K562 (cell line): ENCODE data around the gene FGFR1OP2. TPM values are rescaled to one million over a fixed set of nuclear protein-coding genes. Genes with fewer than 3 reads are reported as not detected.

ENCODE experiments used
- ATAC-seq: fragments of 200-7000 bp; cut with Tn5 transposase; 3 replicates; pipeline ENCODE4 v1.9.1; 2020; ENCODE audit warnings: moderate library complexity
- BruUV-seq: library from RNA; stranded (reverse); fragments of 400-500 nt; replicated peaks from 2 replicates; lab custom pipeline; 2021; lab: Mats Ljungman, UMichigan
- CTCF ChIA-PET: fragments of 300-600 bp; formaldehyde crosslinking; extraction: SDS; loops from one replicate; lab custom pipeline; 2021; ENCODE audit warnings: low intra/inter-chr PET ratio; lab: Yijun Ruan, JAX
- POLR2A ChIA-PET: fragments of 300-600, 350-650 bp; sonication (Branson Sonifier 250); formaldehyde crosslinking; extraction: SDS; loops from one replicate; lab custom pipeline; 2021; ENCODE audit warnings: antibody characterized with exemption, inconsistent platforms; lab: Yijun Ruan, JAX
- DNase-seq, 4 experiments: peaks; one replicate each; pipeline versions ENCODE4 v3.0.0 to v3.0.0-alpha.2; 2011 to 2018; ENCODE audit warnings: low spot score in 3 of 4, mixed read lengths in 3 of 4; ENCODE audit errors: extremely low read depth in 1 of 4
- FAIRE-seq: peaks from 2 replicates; lab custom pipeline; 2011; peaks lifted over from hg19 to GRCh38; lab: Jason Lieb, UNC
- H2AFZ ChIP-seq: 2 replicates; pipeline ENCODE4 v1.6.0; 2011; ENCODE audit warnings: low read depth, low read length, control low read depth, inconsistent platforms
- H3K27ac ChIP-seq: fragments of 200-600 bp; 3 replicates; pipeline ENCODE4 v1.8.0; 2011; ENCODE audit warnings: low read depth, mild to moderate bottlenecking, control low read depth, inconsistent platforms, low read length, moderate library complexity, mixed read lengths; ENCODE audit errors: extremely low read depth
- H3K27me3 ChIP-seq, 2 experiments: fragments of 300-600 bp in 1 of 2; 2 replicates in 1 of 2; 3 replicates in 1 of 2; pipeline versions ENCODE4 v1.6.0 to v1.8.0; 2011; ENCODE audit warnings: inconsistent platforms in 2 of 2, low read length in 2 of 2, mild to moderate bottlenecking in 1 of 2, mixed read lengths in 1 of 2, moderate library complexity in 1 of 2; ENCODE audit not compliant: control insufficient read depth in 2 of 2, insufficient read depth in 2 of 2
- H3K36me3 ChIP-seq: fragments of 300-600 bp; 3 replicates; pipeline ENCODE4 v1.8.0; 2011; ENCODE audit warnings: mild to moderate bottlenecking, low read length, inconsistent platforms; ENCODE audit not compliant: control insufficient read depth, insufficient read depth
- H3K4me1 ChIP-seq, 2 experiments: fragments of 200-600 bp in 1 of 2; replicated peaks in 1 of 2; 2 replicates in 1 of 2; 3 replicates in 1 of 2; pipeline versions ENCODE4 v1.5.1 to v1.8.0; 2011; ENCODE audit warnings: inconsistent platforms in 2 of 2, low read length in 2 of 2, mild to moderate bottlenecking in 1 of 2, mixed read lengths in 1 of 2, moderate library complexity in 1 of 2; ENCODE audit not compliant: control insufficient read depth in 2 of 2, insufficient read depth in 2 of 2
- H3K4me2 ChIP-seq: 2 replicates; pipeline ENCODE4 v1.6.1; 2011; ENCODE audit warnings: low read length, control low read depth, inconsistent platforms, mixed read lengths; ENCODE audit not compliant: insufficient read depth
- H3K4me3 ChIP-seq: fragments of 200-600 bp; sonication (generic), shearing (Covaris generic); 2 replicates; pipeline ENCODE4 v1.5.1; 2016; ENCODE audit warnings: control low read depth, inconsistent platforms
- H3K79me2 ChIP-seq: fragments of 200-600 bp; 3 replicates; pipeline ENCODE4 v1.8.0; 2011; ENCODE audit warnings: low read length, inconsistent platforms; ENCODE audit not compliant: control insufficient read depth, insufficient read depth
- H3K9ac ChIP-seq, 2 experiments: 2 replicates each; pipeline versions ENCODE4 v1.6.0 to v1.6.1; 2011; ENCODE audit warnings: low read depth in 2 of 2, low read length in 2 of 2, control low read depth in 1 of 2, inconsistent platforms in 1 of 2, mild to moderate bottlenecking in 1 of 2, mixed read lengths in 1 of 2; ENCODE audit not compliant: insufficient read depth in 1 of 2
- H3K9me1 ChIP-seq: one replicate; pipeline ENCODE4 v1.6.0; 2011; ENCODE audit warnings: inconsistent platforms, mild to moderate bottlenecking, low read length, moderate library complexity; ENCODE audit not compliant: control insufficient read depth, insufficient read depth
- H3K9me3 ChIP-seq: replicated peaks from 2 replicates; pipeline ENCODE4 v1.5.1; 2011; ENCODE audit warnings: low read depth, low read length, inconsistent platforms; ENCODE audit not compliant: control insufficient read depth, insufficient read depth
- H4K20me1 ChIP-seq: replicated peaks from 2 replicates; pipeline ENCODE4 v1.6.1; 2011; ENCODE audit warnings: low read length, inconsistent platforms, mixed read lengths; ENCODE audit not compliant: control insufficient read depth, insufficient read depth
- CHD4 ChIP-seq: fragments of 200-600 bp; sonication (generic); IDR thresholded peaks from 3 replicates; pipeline ENCODE4 v1.6.1; 2012; ENCODE audit warnings: low read depth, mild to moderate bottlenecking, mixed read lengths, low read length, inconsistent platforms; ENCODE audit not compliant: insufficient read depth, insufficient replicate concordance, poor library complexity, severe bottlenecking
- CTCFL ChIP-seq: IDR thresholded peaks from 2 replicates; pipeline ENCODE4 v1.6.1; 2011; ENCODE audit warnings: borderline replicate concordance, low read depth, mild to moderate bottlenecking, moderate library complexity, low read length; ENCODE audit not compliant: insufficient read depth, poor library complexity, severe bottlenecking
- FOXK2 ChIP-seq, 2 experiments: fragments of 450-650 bp; IDR thresholded peaks in 1 of 2; conservative IDR thresholded peaks in 1 of 2; 2 replicates each; pipeline ENCODE4 v1.6.1; 2016; ENCODE audit warnings: low read depth in 2 of 2, mild to moderate bottlenecking in 1 of 2
- FOXP4 ChIP-seq: sonication (generic); formaldehyde crosslinking; IDR thresholded peaks from 2 replicates; pipeline ENCODE4 v1.8.0; 2022; ENCODE audit warnings: mild to moderate bottlenecking, missing genetic modification reagents, borderline replicate concordance
- MAFG ChIP-seq: fragments of 450-650 bp; conservative IDR thresholded peaks from 2 replicates; pipeline ENCODE4 v1.6.1; 2016; ENCODE audit warnings: missing genetic modification characterization, missing compliant biosample characterization
- MBD2 ChIP-seq: sonication (generic); IDR thresholded peaks from 2 replicates; pipeline ENCODE4 v1.6.1; 2016; ENCODE audit warnings: low read depth, borderline replicate concordance
- MLLT1 ChIP-seq, 2 experiments: fragments of 450-650 bp; IDR thresholded peaks; 2 replicates each; pipeline ENCODE4 v1.6.1; 2016
- NCOA1 ChIP-seq: fragments of 450-650 bp; IDR thresholded peaks from 2 replicates; pipeline ENCODE4 v1.6.1; 2016; ENCODE audit warnings: low read depth
- NFE2L1 ChIP-seq: fragments of 450-650 bp; IDR thresholded peaks from 2 replicates; pipeline ENCODE4 v1.6.1; 2016; ENCODE audit warnings: missing genetic modification characterization, low read depth, mild to moderate bottlenecking, missing compliant biosample characterization, moderate library complexity, borderline replicate concordance
- POLR3G ChIP-seq: IDR thresholded peaks from 2 replicates; pipeline ENCODE4 v1.6.1; 2011; ENCODE audit not compliant: insufficient read length, insufficient replicate concordance; ENCODE audit errors: extremely low read depth
- U2AF1 ChIP-seq: fragments of 200-400 bp; formaldehyde crosslinking; optimal IDR thresholded peaks from 2 replicates; pipeline ENCODE3; 2017; ENCODE audit warnings: mild to moderate bottlenecking, low read depth, low read length, moderate library complexity
- WGBS: fragments of 100-300 bp; shearing (Covaris generic); methylation state at CpG from one replicate; pipeline ENCODE4 v1.1.6; 2016; ENCODE audit warnings: low coverage, mixed read lengths; ENCODE audit not compliant: insufficient coverage; ENCODE audit errors: missing lambda C conversion rate; 5-methylcytosine and 5-hydroxymethylcytosine counted together
- in situ Hi-C: fragments of 300-500 bp; cut with MboI; formaldehyde crosslinking; loops from 4 replicates; pipeline ENCODE4 v1.15.0; 2018; ENCODE audit warnings: inconsistent platforms, mixed read lengths
- intact Hi-C: fragments of 100-400 bp; cut with micrococcal nuclease; formaldehyde crosslinking; loops from 2 replicates; pipeline ENCODE4 v1.14.2; 2022
- polyA plus RNA-seq, 8 experiments: library from polyadenylated mRNA; depleted of rRNA in 4 of 8; stranded (reverse) in 5 of 8; unstranded in 3 of 8; fragments of >200 nt; fragmentation: Nextera tagmentation in 2 of 8; fragmentation: Illumina TruSeq in 1 of 8; extraction: Ambion mirVana in 2 of 8; extraction: Trizol in 1 of 8; gene quantifications; 2 replicates each; pipeline versions ENCODE4 v1.2.1 to v1.2.3, GENCODE V29; 2011 to 2014; ENCODE audit warnings: inconsistent platforms in 1 of 8, missing spikeins in 1 of 8
- total RNA-seq, 7 experiments: library from RNA; depleted of rRNA in 6 of 7; stranded (reverse); fragments of >200 nt in 6 of 7; fragmentation: Illumina TruSeq in 2 of 7; extraction: Trizol in 2 of 7; gene quantifications; 2 replicates each; pipeline versions ENCODE4 v1.2.1 to v1.2.3, GENCODE V29; 2011 to 2021; ENCODE audit warnings: low replicate concordance in 1 of 7
- TF ChIP-seq, protein P1 (sequence below): sonication (generic); formaldehyde crosslinking; IDR thresholded peaks from 2 replicates; pipeline ENCODE4 v1.8.1; 2023; ENCODE audit warnings: mild to moderate bottlenecking, missing genetic modification reagents

The FGFR1OP2 gene
- total and polyA plus RNA-seq, 9 of the 15 experiments (the other 6 are each of a cell fraction or from before 2014, with no cell fraction given), result 31.6 to 49.0 (median 37.1) TPM

GRCh38 chr12:26966842-26967241, 28.6 kb downstream of the FGFR1OP2 start (continued):
- TF ChIP-seq CTCFL, result no peak

DNA sequence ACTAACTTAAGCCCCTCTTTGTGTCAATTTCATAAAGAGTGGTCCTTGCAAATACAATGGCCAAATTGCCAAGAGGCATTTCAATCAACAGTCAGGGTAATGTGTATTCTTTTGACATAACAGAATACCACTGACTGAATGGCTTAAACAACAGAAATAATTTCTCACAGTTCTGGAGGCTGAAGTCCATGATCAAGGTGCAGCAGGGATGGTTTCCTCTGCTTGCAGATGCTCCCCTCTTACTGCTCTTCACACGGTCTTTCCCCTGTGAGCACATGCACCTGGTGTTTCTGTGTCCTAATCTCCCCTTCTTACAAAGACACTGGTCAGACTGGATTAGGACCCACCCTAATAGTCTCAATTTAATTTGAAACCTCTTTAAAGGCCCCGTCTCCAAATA, 31.9 kb downstream of the FGFR1OP2 start:
- H3K4me3 ChIP-seq, result no peak overlapping the region
- no peak overlapping the region for H3K4me2 ChIP-seq
- CTCF ChIA-PET, result no interaction called here
- 80% methylated on average over 2 of the region's 2 CpGs for WGBS
- H4K20me1 ChIP-seq, result no peaks in the 10 kb centered on the region
- no peak overlapping the region for H3K9ac ChIP-seq
- H3K4me1 ChIP-seq, result no peaks in the 10 kb centered on the region
- no peaks in the 10 kb centered on the region for H3K79me2 ChIP-seq
- H3K9me1 ChIP-seq, result no peaks in the 10 kb centered on the region
- no peaks in the 10 kb centered on the region for H3K9me3 ChIP-seq
- ATAC-seq (no peak), DNase-seq (no peak), FAIRE-seq (no peak)
- POLR2A ChIA-PET, result no interaction called here
- intact Hi-C loops, result no loop called here
- H3K36me3 ChIP-seq, result peaks cover 12% of the 10 kb centered on the region; the same call in 2 of the 3 replicates
- no peak overlapping the region for H2AFZ ChIP-seq
- H3K27ac ChIP-seq, result no peak overlapping the region
- no peaks in the 10 kb centered on the region for H3K27me3 ChIP-seq
- no TSS peak for BruUV-seq
- in situ Hi-C loops, result no loop called here
- TF ChIP-seq U2AF1, result no peak
- no peak for TF ChIP-seq NFE2L1
- TF ChIP-seq FOXK2 (conservative IDR thresholded peaks at IDR 0.05 in 1 of 2, IDR thresholded peaks at IDR 0.05 in 1 of 2; ENCODE audit: low read depth in 2 of 2), result no peak
- TF ChIP-seq, protein P1, sequence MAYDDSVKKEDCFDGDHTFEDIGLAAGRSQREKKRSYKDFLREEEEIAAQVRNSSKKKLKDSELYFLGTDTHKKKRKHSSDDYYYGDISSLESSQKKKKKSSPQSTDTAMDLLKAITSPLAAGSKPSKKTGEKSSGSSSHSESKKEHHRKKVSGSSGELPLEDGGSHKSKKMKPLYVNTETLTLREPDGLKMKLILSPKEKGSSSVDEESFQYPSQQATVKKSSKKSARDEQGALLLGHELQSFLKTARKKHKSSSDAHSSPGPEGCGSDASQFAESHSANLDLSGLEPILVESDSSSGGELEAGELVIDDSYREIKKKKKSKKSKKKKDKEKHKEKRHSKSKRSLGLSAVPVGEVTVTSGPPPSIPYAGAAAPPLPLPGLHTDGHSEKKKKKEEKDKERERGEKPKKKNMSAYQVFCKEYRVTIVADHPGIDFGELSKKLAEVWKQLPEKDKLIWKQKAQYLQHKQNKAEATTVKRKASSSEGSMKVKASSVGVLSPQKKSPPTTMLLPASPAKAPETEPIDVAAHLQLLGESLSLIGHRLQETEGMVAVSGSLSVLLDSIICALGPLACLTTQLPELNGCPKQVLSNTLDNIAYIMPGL (CRISPR knock-in tag), result no peak
- no peak for TF ChIP-seq MLLT1 (IDR thresholded peaks at IDR 0.05)
- TF ChIP-seq MBD2, result no peak
- TF ChIP-seq NCOA1, result no peak
- no peak for TF ChIP-seq MAFG (tag)
- TF ChIP-seq CHD4, result no peak
- TF ChIP-seq FOXP4 (CRISPR knock-in tag), result no peak
- TF ChIP-seq POLR3G, result no peak
